Right atrium auricular region (tissue), 2 donors: ENCODE results near the gene HDAC9. TPM values are rescaled to one million over a fixed set of nuclear protein-coding genes. Genes with fewer than 3 reads are reported as not detected.

Experiments used
- DNase-seq: peaks from one replicate; pipeline ENCODE4 v3.0.0-alpha.2; 2019; ENCODE audit warnings: low spot score
- H3K27ac ChIP-seq, 2 donors: fragments of 200-600 bp; sonication (generic); 1 replicate in 1 of 2; 2 replicates in 1 of 2; pipeline ENCODE4 v1.5.1; 2016 to 2019
- H3K27me3 ChIP-seq, 2 donors: fragments of 200-600 bp; sonication (generic); one replicate each; pipeline versions ENCODE4 v1.5.1 to v1.6.0; 2017 to 2019
- H3K36me3 ChIP-seq: fragments of 200-600 bp; sonication (generic); one replicate; pipeline ENCODE4 v1.5.1; 2016
- H3K4me1 ChIP-seq, 2 donors: fragments of 200-600 bp; sonication (generic); one replicate each; pipeline versions ENCODE4 v1.5.1 to v1.6.0; 2017 to 2019
- H3K4me3 ChIP-seq, 2 donors: fragments of 200-600 bp; sonication (generic); 1 replicate in 1 of 2; 2 replicates in 1 of 2; pipeline ENCODE4 v1.5.1; 2017 to 2019; ENCODE audit warnings: mild to moderate bottlenecking in 1 of 2, moderate library complexity in 1 of 2
- H3K9me3 ChIP-seq, 2 donors: fragments of 200-600 bp; sonication (generic); one replicate each; pipeline ENCODE4 v1.5.1; 2019
- total RNA-seq, 2 donors: library from RNA; depleted of rRNA; stranded (reverse); fragments of >200 nt; gene quantifications; one replicate each; pipeline ENCODE4 v1.1.0, GENCODE V29; 2016
- TF ChIP-seq, protein P1 (sequence below), 2 donors: fragments of 200-600 bp; sonication (generic); IDR thresholded peaks; one replicate each; pipeline ENCODE4 v1.5.1; 2019; ENCODE audit warnings: antibody characterized with exemption in 2 of 2

Gene HDAC9
- total RNA-seq, 2 donors from 2014 or later, result 16.6 to 28.0 TPM

DNA sequence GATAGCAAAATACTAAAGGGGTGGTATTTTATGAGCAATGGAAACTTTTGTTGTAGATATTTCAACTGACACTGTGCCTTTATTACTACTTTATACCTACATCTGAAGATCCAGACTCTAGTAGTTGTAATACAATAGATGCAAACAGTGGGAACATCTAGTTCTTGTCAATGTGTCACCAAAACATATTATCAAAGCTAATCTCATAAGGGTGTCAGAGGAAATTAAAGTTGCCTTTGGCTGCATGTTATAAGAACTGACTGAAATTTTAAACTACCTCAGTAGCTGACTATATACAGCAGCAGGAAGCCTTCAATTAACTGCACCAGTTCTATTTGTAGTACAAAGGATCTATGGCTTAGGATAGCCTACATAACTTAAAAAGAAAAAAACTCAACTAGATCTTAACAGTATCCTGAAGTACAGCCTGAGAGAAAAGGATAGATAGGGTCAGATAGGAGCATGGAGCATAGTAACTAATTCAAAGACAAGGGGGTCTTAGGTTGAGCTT is 30.9 kb downstream of the HDAC9 start:
- H3K27me3 ChIP-seq, result no peaks in the 10 kb centered on the region
- DNase-seq, result no peak
- no peak overlapping the region for H3K4me3 ChIP-seq
- peaks cover 0 to 23% of the 10 kb centered on the region in 2 donors for H3K4me1 ChIP-seq
- H3K9me3 ChIP-seq, result no peaks in the 10 kb centered on the region
- TF ChIP-seq, protein P1, sequence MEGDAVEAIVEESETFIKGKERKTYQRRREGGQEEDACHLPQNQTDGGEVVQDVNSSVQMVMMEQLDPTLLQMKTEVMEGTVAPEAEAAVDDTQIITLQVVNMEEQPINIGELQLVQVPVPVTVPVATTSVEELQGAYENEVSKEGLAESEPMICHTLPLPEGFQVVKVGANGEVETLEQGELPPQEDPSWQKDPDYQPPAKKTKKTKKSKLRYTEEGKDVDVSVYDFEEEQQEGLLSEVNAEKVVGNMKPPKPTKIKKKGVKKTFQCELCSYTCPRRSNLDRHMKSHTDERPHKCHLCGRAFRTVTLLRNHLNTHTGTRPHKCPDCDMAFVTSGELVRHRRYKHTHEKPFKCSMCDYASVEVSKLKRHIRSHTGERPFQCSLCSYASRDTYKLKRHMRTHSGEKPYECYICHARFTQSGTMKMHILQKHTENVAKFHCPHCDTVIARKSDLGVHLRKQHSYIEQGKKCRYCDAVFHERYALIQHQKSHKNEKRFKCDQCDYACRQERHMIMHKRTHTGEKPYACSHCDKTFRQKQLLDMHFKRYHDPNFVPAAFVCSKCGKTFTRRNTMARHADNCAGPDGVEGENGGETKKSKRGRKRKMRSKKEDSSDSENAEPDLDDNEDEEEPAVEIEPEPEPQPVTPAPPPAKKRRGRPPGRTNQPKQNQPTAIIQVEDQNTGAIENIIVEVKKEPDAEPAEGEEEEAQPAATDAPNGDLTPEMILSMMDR (IDR thresholded peaks at IDR 0.05), result no peak
- H3K27ac ChIP-seq, result peak overlapping the region in 1 of 2 donors; percentile 14
- no peaks in the 10 kb centered on the region for H3K36me3 ChIP-seq

GRCh38 chr7:18529239-18529638 is 33.7 kb downstream of the HDAC9 start:
- Histone ChIP-seq H3K27ac (no peak overlapping the region), H3K4me1 (peaks cover 0 to 23% of the 10 kb centered on the region in 2 donors), H3K4me3 (no peak overlapping the region), H3K27me3 (no peaks in the 10 kb centered on the region), H3K9me3 (no peaks in the 10 kb centered on the region), H3K36me3 (no peaks in the 10 kb centered on the region)
- TF ChIP-seq, protein P1 (IDR thresholded peaks at IDR 0.05), result no peak
- DNase-seq, result no peak

- H3K9me3 ChIP-seq, result no peaks in the 10 kb centered on the region
- H3K36me3 ChIP-seq, result no peaks in the 10 kb centered on the region
- H3K4me1 ChIP-seq, result peaks cover 0 to 23% of the 10 kb centered on the region in 2 donors
- no peak for DNase-seq
- TF ChIP-seq, protein P1 (IDR thresholded peaks at IDR 0.05), result no peak
- H3K27ac ChIP-seq, result no peak overlapping the region
- H3K27me3 ChIP-seq, result no peaks in the 10 kb centered on the region
- no peak overlapping the region for H3K4me3 ChIP-seq
These were observed 35.0 kb downstream of the HDAC9 start for GRCh38 chr7:18530224-18531179.

DNA sequence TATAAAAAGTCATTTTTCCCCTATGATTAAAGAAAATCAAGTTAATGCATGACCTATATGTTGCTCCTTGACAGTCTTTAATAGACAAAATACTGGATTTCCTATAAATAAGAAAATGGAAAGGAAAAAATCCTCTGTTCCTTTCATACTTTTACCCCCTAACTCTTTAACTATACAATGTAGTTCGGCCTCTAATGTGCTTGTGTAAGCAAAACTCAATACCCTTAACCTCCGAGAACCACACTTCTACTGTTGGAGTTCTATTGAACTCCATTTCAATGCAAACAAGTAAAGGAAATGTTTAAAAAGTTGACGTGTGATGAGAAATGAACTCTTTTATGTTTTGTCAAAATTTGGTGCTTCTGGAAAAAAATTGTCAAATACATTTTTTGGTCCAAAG is 36.0 kb downstream of the HDAC9 start:
- no peak overlapping the region for H3K4me3 ChIP-seq
- H3K36me3 ChIP-seq, result no peaks in the 10 kb centered on the region
- no peaks in the 10 kb centered on the region for H3K27me3 ChIP-seq
- peaks cover 0 to 17% of the 10 kb centered on the region in 2 donors for H3K4me1 ChIP-seq
- H3K27ac ChIP-seq, result no peak overlapping the region
- TF ChIP-seq, protein P1 (IDR thresholded peaks at IDR 0.05), result no peak
- no peaks in the 10 kb centered on the region for H3K9me3 ChIP-seq
- no peak for DNase-seq

DNA sequence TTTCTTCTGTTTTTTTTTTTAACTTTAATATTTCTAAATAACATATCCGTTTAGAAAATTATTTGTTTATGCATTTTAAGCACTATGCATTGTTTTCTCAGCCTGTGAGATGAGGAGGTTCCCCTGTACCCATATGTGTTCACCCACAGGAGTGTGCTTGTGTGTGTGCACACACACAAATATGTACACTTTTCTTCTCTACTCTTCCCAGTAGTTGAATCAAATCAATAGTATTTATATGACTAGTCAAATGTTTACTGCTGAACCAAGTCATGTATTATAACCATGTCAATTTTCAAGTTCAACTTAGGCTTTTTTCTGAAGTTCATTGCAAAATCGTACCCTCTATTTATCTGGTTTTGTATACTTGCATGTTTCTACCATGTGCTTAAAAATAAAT is 37.3 kb downstream of the HDAC9 start:
- DNase-seq, result no peak

More for the DNA sequence above, 37.3 kb downstream of the HDAC9 start:
- no peak overlapping the region for H3K27ac ChIP-seq
- TF ChIP-seq, protein P1 (IDR thresholded peaks at IDR 0.05), result no peak
- H3K27me3 ChIP-seq, result no peaks in the 10 kb centered on the region
- no peaks in the 10 kb centered on the region for H3K9me3 ChIP-seq
- no peak overlapping the region for H3K4me3 ChIP-seq
- H3K4me1 ChIP-seq, result peaks cover 0 to 18% of the 10 kb centered on the region in 2 donors
- no peaks in the 10 kb centered on the region for H3K36me3 ChIP-seq
